Transverse colon (tissue), 4 donors: ENCODE results near the gene FBN3. TPM values are rescaled to one million over a fixed set of nuclear protein-coding genes. Genes with fewer than 3 reads are reported as not detected.
"Not testable (repeated sequence)": the region's sequence is repeated elsewhere in the genome, so short reads cannot be mapped to it uniquely, and the experiment has no call there.

Source experiments
- DNase-seq: peaks from one replicate; pipeline ENCODE4 v3.0.0-alpha.2; 2019
- H3K27ac ChIP-seq, 4 donors: fragments of 200-600 bp; sonication (generic); 2 replicates each; pipeline ENCODE4 v1.5.1; 2016 to 2018; ENCODE audit warnings: inconsistent platforms in 4 of 4
- H3K27me3 ChIP-seq: fragments of 200-600 bp; sonication (generic); 2 replicates; pipeline ENCODE4 v1.5.1; 2017; ENCODE audit warnings: inconsistent platforms
- H3K36me3 ChIP-seq, 4 donors: fragments of 200-600 bp; sonication (generic); 2 replicates each; pipeline ENCODE4 v1.5.1; 2017 to 2019; ENCODE audit warnings: inconsistent platforms in 4 of 4
- H3K4me1 ChIP-seq, 4 donors: fragments of 200-600 bp; sonication (generic); 2 replicates each; pipeline ENCODE4 v1.5.1; 2017 to 2020; ENCODE audit warnings: inconsistent platforms in 4 of 4
- H3K4me3 ChIP-seq, 4 donors: fragments of 200-600 bp; sonication (generic); 1 replicate in 1 of 4; 2 replicates in 3 of 4; pipeline versions ENCODE4 v1.5.1 to v1.6.1; 2017 to 2019; ENCODE audit warnings: inconsistent platforms in 4 of 4
- H3K9me3 ChIP-seq, 2 donors: fragments of 200-600 bp; sonication (generic); 2 replicates each; pipeline ENCODE4 v1.5.1; 2017 to 2019; ENCODE audit warnings: inconsistent platforms in 2 of 2
- EP300 ChIP-seq: sonication (generic); formaldehyde crosslinking; IDR thresholded peaks from one replicate; pipeline ENCODE4 v1.6.1; 2017; ENCODE audit warnings: antibody characterized with exemption, low read depth
- POLR2A ChIP-seq: fragments of 450-650 bp; IDR thresholded peaks from one replicate; pipeline ENCODE4 v1.6.1; 2016; ENCODE audit warnings: antibody characterized with exemption, mild to moderate bottlenecking, moderate library complexity
- POLR2AphosphoS5 ChIP-seq, 3 donors: sonication (generic); formaldehyde crosslinking; IDR thresholded peaks; one replicate each; pipeline ENCODE4 v1.6.1; 2016; ENCODE audit warnings: antibody characterized with exemption in 3 of 3
- WGBS, 2 donors: methylation state at CpG; one replicate each; pipeline ENCODE4 v1.1.5; 2018; ENCODE audit warnings: low coverage in 1 of 2; 5-methylcytosine and 5-hydroxymethylcytosine counted together
- in situ Hi-C, 4 donors: fragments of 200-750 bp; cut with MboI; loops; one replicate each; pipeline versions ENCODE4 v1.15.0 to v1.15.1; 2017; ENCODE audit warnings: low sequenced_read_pairs in 3 of 4, low pct_ligation_motif_present in 1 of 4, low pct_unique_long_range_greater_than_20kb in 1 of 4
- intact Hi-C: fragments of 100-400 bp; cut with DNase I; formaldehyde crosslinking; loops from one replicate; pipeline ENCODE4 v1.15.1; 2023; ENCODE audit warnings: low total_unique reads
- total RNA-seq, 4 donors: library from RNA; depleted of rRNA; stranded (reverse); fragments of >200 nt; gene quantifications; one replicate each; pipeline ENCODE4 v1.1.0, GENCODE V29; 2016
- TF ChIP-seq, protein P1 (sequence below), 5 experiments: fragments of 200-600 bp in 3 of 5; fragments of 450-650 bp in 2 of 5; sonication (generic) in 3 of 5; IDR thresholded peaks; 1 replicate in 2 of 5; 2 replicates in 3 of 5; pipeline ENCODE4 v1.5.1; 2016 to 2017; ENCODE audit warnings: antibody characterized with exemption in 5 of 5, inconsistent platforms in 3 of 5, mild to moderate bottlenecking in 2 of 5, moderate library complexity in 1 of 5

FBN3 gene
- total RNA-seq, 4 donors from 2014 or later: not detected

- TF ChIP-seq POLR2AphosphoS5 (IDR thresholded peaks at IDR 0.05): no peak
- no peak for TF ChIP-seq POLR2A
- TF ChIP-seq EP300: no peak
- TF ChIP-seq, protein P1, sequence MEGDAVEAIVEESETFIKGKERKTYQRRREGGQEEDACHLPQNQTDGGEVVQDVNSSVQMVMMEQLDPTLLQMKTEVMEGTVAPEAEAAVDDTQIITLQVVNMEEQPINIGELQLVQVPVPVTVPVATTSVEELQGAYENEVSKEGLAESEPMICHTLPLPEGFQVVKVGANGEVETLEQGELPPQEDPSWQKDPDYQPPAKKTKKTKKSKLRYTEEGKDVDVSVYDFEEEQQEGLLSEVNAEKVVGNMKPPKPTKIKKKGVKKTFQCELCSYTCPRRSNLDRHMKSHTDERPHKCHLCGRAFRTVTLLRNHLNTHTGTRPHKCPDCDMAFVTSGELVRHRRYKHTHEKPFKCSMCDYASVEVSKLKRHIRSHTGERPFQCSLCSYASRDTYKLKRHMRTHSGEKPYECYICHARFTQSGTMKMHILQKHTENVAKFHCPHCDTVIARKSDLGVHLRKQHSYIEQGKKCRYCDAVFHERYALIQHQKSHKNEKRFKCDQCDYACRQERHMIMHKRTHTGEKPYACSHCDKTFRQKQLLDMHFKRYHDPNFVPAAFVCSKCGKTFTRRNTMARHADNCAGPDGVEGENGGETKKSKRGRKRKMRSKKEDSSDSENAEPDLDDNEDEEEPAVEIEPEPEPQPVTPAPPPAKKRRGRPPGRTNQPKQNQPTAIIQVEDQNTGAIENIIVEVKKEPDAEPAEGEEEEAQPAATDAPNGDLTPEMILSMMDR (IDR thresholded peaks at IDR 0.05): no peak
- Histone ChIP-seq H3K4me3 (no peak overlapping the region), H3K4me1 (no peaks in the 10 kb centered on the region), H3K36me3 (no peaks in the 10 kb centered on the region), H3K9me3 (no peaks in the 10 kb centered on the region), H3K27me3 (no peaks in the 10 kb centered on the region), H3K27ac (no peak overlapping the region)
- 50 to 62% methylated on average over 5 to 6 of the region's 6 CpGs for WGBS, 2 donors
- intact Hi-C loops: no loop called here
- DNase-seq: no peak
- in situ Hi-C loops: no loop called here
Measured at GRCh38 chr19:8167985-8168384, 18.6 kb upstream of the FBN3 start.

GRCh38 chr19:8163759-8164158 lies 14.4 kb upstream of the FBN3 start:
- Histone ChIP-seq H3K36me3 (no peaks in the 10 kb centered on the region), H3K27ac (no peak overlapping the region), H3K4me1 (no peaks in the 10 kb centered on the region), H3K4me3 (no peak overlapping the region), H3K27me3 (no peaks in the 10 kb centered on the region), H3K9me3 (no peaks in the 10 kb centered on the region)
- DNase-seq: no peak
- TF ChIP-seq EP300 (no peak), POLR2AphosphoS5 (IDR thresholded peaks at IDR 0.05) (no peak), POLR2A (no peak)
- TF ChIP-seq, protein P1 (IDR thresholded peaks at IDR 0.05): no peak
- WGBS, 2 donors: 50 to 56% methylated on average over 4 to 7 of the region's 7 CpGs
- in situ Hi-C loops: no loop called here
- intact Hi-C loops: no loop called here

GRCh38 chr19:8161135-8161646 lies 11.8 kb upstream of the FBN3 start:
- in situ Hi-C loops: no loop called here
- no peak overlapping the region for H3K27ac ChIP-seq

DNA sequence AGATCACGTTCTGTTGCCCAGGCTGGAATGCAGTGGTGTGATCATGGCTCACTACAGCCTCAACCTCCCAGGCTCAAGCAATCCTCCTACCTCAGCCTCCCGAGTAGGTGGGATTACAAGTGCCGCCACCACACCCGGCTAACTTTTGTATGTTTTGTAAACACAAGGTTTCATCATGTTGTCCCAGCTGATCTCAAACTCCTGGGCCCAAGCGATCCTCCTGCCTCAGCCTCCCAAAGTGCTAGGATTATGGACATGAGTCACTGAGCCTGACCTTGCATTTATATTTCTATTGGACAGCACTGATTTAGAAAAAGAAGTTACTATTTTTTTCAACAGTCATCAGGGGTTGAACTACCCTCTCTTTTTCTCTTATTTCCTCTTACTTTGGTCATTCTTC lies 9.9 kb upstream of the FBN3 start:
- in situ Hi-C loops (loop anchor here in 2 of 4 donors (5.0 kb wide), 2 partner anchors 88 to 93 kb away; no protein-coding TSS in a partner anchor), intact Hi-C loops (loop anchor here (5.0 kb wide), 1 partner anchor 93 kb away; no protein-coding TSS in a partner anchor)
- H3K4me1 ChIP-seq: peaks cover 7 to 11% (median 9%) of the 10 kb centered on the region in 4 donors
- H3K27me3 ChIP-seq, H3K4me3 ChIP-seq, H3K9me3 ChIP-seq, DNase-seq, H3K36me3 ChIP-seq, H3K27ac ChIP-seq: not testable (repeated sequence)
- WGBS, 2 donors: 86 to 88% methylated on average over 4 to 5 of the region's 5 CpGs

More at GRCh38 chr19:8161135-8161646, 11.8 kb upstream of the FBN3 start:
- 8 to 66% methylated on average over 2 to 12 of the region's 12 CpGs for WGBS, 2 donors
- no peak overlapping the region for H3K4me3 ChIP-seq
- H3K36me3 ChIP-seq: no peaks in the 10 kb centered on the region
- TF ChIP-seq POLR2A (no peak), POLR2AphosphoS5 (IDR thresholded peaks at IDR 0.05) (no peak), EP300 (no peak)
- TF ChIP-seq, protein P1 (IDR thresholded peaks at IDR 0.05): no peak
- H3K4me1 ChIP-seq: no peaks in the 10 kb centered on the region
- no peaks in the 10 kb centered on the region for H3K9me3 ChIP-seq
- intact Hi-C loops: no loop called here
- no peak for DNase-seq
- no peaks in the 10 kb centered on the region for H3K27me3 ChIP-seq
